Esophagus muscularis mucosa (tissue), 3 donors: Measurements from ENCODE around the gene DDI2.

Experiments
- CTCF ChIP-seq, 3 experiments: fragments of 200-600 bp in 2 of 3; fragments of 450-650 bp in 1 of 3; sonication (generic) in 2 of 3; IDR thresholded peaks; one replicate each; pipeline ENCODE4 v1.5.1; 2017 to 2019; ENCODE audit warnings: antibody characterized with exemption in 3 of 3, mild to moderate bottlenecking in 2 of 3, moderate library complexity in 1 of 3
- EP300 ChIP-seq: sonication (generic); formaldehyde crosslinking; IDR thresholded peaks from one replicate; pipeline ENCODE4 v1.6.1; 2017; ENCODE audit warnings: antibody characterized with exemption

- TF ChIP-seq CTCF (IDR thresholded peaks at IDR 0.05) (no peak), EP300 (no peak)
Observed at GRCh38 chr1:15618655-15619525, 1.6 kb downstream of the DDI2 start.
